Neural cell (in vitro differentiated cells): ENCODE measurements around the gene LRP5.

Experiments used
- CTCF ChIP-seq: fragments of 450-650 bp; IDR thresholded peaks from 2 replicates; pipeline ENCODE4 v1.5.1; 2014; ENCODE audit warnings: antibody characterized with exemption, mild to moderate bottlenecking, moderate library complexity; ENCODE audit not compliant: poor library complexity, severe bottlenecking
- RAD21 ChIP-seq: fragments of 450-650 bp; conservative IDR thresholded peaks from 2 replicates; pipeline ENCODE4 v1.6.1; 2014; ENCODE audit warnings: antibody characterized with exemption, mild to moderate bottlenecking, moderate library complexity

GRCh38 chr11:68333173-68333572, 20.8 kb downstream of the LRP5 start:
- TF ChIP-seq CTCF, result no peak
- TF ChIP-seq RAD21, result no peak
